Panc1 (cell line): ENCODE results near the gene ZC3H13. TPM values are rescaled to one million over a fixed set of nuclear protein-coding genes. Genes with fewer than 3 reads are reported as not detected.

Experiments
- ATAC-seq: fragments of 200-7000 bp; cut with Tn5 transposase; 2 replicates; pipeline ENCODE4 v1.9.1; 2020; ENCODE audit warnings: mild to moderate bottlenecking, moderate library complexity
- BruUV-seq: library from RNA; stranded (reverse); fragments of 400-500 nt; replicated peaks from 2 replicates; lab custom pipeline; 2021; lab: Mats Ljungman, UMichigan
- CTCF ChIA-PET: fragments of 300-600 bp; sonication (Branson Sonifier 250); formaldehyde crosslinking; loops from one replicate; lab custom pipeline; 2022; ENCODE audit warnings: antibody characterized with exemption; lab: Charles Lee
- POLR2A ChIA-PET: fragments of 300-600 bp; sonication (Branson Sonifier 250); formaldehyde crosslinking; loops from one replicate; lab custom pipeline; 2022; ENCODE audit warnings: antibody characterized with exemption; lab: Charles Lee
- DNase-seq: peaks from one replicate; pipeline ENCODE4 v3.0.0-alpha.2; 2010; ENCODE audit warnings: low read depth, low spot score
- H3K27ac ChIP-seq: 2 replicates; pipeline ENCODE4 v1.5.1; 2011; ENCODE audit warnings: mild to moderate bottlenecking, low read length, inconsistent platforms
- H3K27me3 ChIP-seq: fragments of 200-500 bp; sonication (Bioruptor generic); 2 replicates; pipeline ENCODE4 v1.6.0; 2014; ENCODE audit warnings: low read length, inconsistent platforms; ENCODE audit not compliant: control insufficient read depth, insufficient read depth
- H3K36me3 ChIP-seq: fragments of 200-500 bp; sonication (Bioruptor generic); 2 replicates; pipeline ENCODE4 v1.5.1; 2014; ENCODE audit warnings: inconsistent platforms, mild to moderate bottlenecking, low read length, moderate library complexity; ENCODE audit not compliant: control insufficient read depth, insufficient read depth
- H3K4me1 ChIP-seq: 2 replicates; pipeline ENCODE4 v1.5.1; 2011; ENCODE audit warnings: inconsistent platforms, mild to moderate bottlenecking, low read length, moderate library complexity; ENCODE audit not compliant: control insufficient read depth, insufficient read depth
- H3K4me3 ChIP-seq, 2 experiments: 2 replicates each; pipeline ENCODE4 v1.5.1; 2011 to 2012; ENCODE audit warnings: low read depth in 2 of 2, low read length in 2 of 2, mild to moderate bottlenecking in 2 of 2, inconsistent platforms in 1 of 2, moderate library complexity in 1 of 2
- H3K9me3 ChIP-seq: fragments of 200-500 bp; sonication (Bioruptor generic); 2 replicates; pipeline ENCODE4 v1.5.1; 2014; ENCODE audit warnings: low read depth, mild to moderate bottlenecking, inconsistent platforms, low read length, moderate library complexity; ENCODE audit not compliant: control insufficient read depth, insufficient read depth
- CTCF ChIP-seq: fragments of 450-650 bp; IDR thresholded peaks from 2 replicates; pipeline ENCODE4 v1.5.1; 2017; ENCODE audit warnings: mild to moderate bottlenecking
- POLR2AphosphoS5 ChIP-seq: IDR thresholded peaks from 2 replicates; pipeline ENCODE4 v1.6.1; 2012; ENCODE audit warnings: mild to moderate bottlenecking, low read depth, low read length, moderate library complexity
- REST ChIP-seq, 2 experiments: IDR thresholded peaks; 2 replicates each; pipeline ENCODE4 v1.6.1; 2011 to 2012; ENCODE audit warnings: low read depth in 2 of 2, control low read depth in 1 of 2, low read length in 1 of 2, mild to moderate bottlenecking in 1 of 2, moderate library complexity in 1 of 2; ENCODE audit not compliant: insufficient read depth in 1 of 2
- SIN3A ChIP-seq: IDR thresholded peaks from 2 replicates; pipeline ENCODE4 v1.6.1; 2012; ENCODE audit warnings: low read depth, mild to moderate bottlenecking, low read length, moderate library complexity, borderline replicate concordance; ENCODE audit not compliant: insufficient read depth
- TCF7L2 ChIP-seq: IDR thresholded peaks from 2 replicates; pipeline ENCODE4 v1.6.1; 2011; ENCODE audit warnings: mild to moderate bottlenecking, low read depth, low read length, inconsistent platforms
- in situ Hi-C: cut with HindIII; loops from 2 replicates; pipeline ENCODE4 v1.10.0; 2016; ENCODE audit warnings: low sequenced_read_pairs, low pct_unique_long_range_greater_than_20kb
- intact Hi-C: fragments of 100-400 bp; cut with micrococcal nuclease; formaldehyde crosslinking; loops from one replicate; pipeline ENCODE4 v1.10.0; 2022; ENCODE audit not compliant: unreplicated experiment
- total RNA-seq: library from RNA; stranded (reverse); gene quantifications from one replicate; pipeline ENCODE4 v1.2.1, GENCODE V29; 2021; ENCODE audit not compliant: unreplicated experiment

ZC3H13 gene
- total RNA-seq, 1 experiment from 2014 or later, result 25.3 TPM

- intact Hi-C loops (no loop called here), in situ Hi-C loops (no loop called here)
- no peak overlapping the region for H3K4me3 ChIP-seq
- TF ChIP-seq REST (IDR thresholded peaks at IDR 0.05; ENCODE audit: insufficient read depth in 1 of 2, low read depth in 2 of 2, low read length in 1 of 2) (no peak), CTCF (no peak), TCF7L2 (no peak), POLR2AphosphoS5 (no peak)
- no peaks in the 10 kb centered on the region for H3K9me3 ChIP-seq
- ATAC-seq (no peak), DNase-seq (no peak)
- CTCF ChIA-PET, result no interaction called here
- POLR2A ChIA-PET, result no interaction called here
- H3K27ac ChIP-seq, result no peak overlapping the region
- no TSS peak for BruUV-seq
- no peaks in the 10 kb centered on the region for H3K36me3 ChIP-seq
- no peaks in the 10 kb centered on the region for H3K4me1 ChIP-seq
- no peaks in the 10 kb centered on the region for H3K27me3 ChIP-seq
Measured at GRCh38 chr13:46059405-46059804, 6.9 kb upstream of the ZC3H13 start.

DNA sequence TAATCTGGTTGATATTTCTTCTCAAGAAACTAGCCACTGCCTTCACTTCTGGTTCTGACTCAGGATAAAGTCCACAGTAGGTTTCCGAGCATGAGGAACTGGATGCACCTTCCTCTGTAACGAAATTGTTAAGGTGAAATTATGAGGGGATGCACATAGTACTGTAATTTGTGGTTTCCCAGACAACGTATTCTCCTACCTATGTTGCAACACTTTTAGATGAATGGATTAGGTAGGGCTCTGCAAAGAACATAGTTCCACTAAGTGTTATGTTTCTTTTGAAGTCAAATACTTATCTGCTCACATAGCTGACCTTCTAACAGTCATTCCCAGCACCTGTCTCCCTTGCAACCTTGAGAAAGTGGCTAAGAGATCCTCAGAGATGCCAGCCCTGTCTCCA, 5.7 kb upstream of the ZC3H13 start:
- ChIA-PET CTCF (no interaction called here), POLR2A (no interaction called here)
- Histone ChIP-seq H3K36me3 (no peaks in the 10 kb centered on the region), H3K9me3 (no peaks in the 10 kb centered on the region), H3K27me3 (no peaks in the 10 kb centered on the region), H3K4me3 (no peak overlapping the region), H3K27ac (no peak overlapping the region), H3K4me1 (no peaks in the 10 kb centered on the region)
- ATAC-seq (no peak), DNase-seq (no peak)
- TF ChIP-seq REST (IDR thresholded peaks at IDR 0.05; ENCODE audit: insufficient read depth in 1 of 2, low read depth in 2 of 2, low read length in 1 of 2), result no peak
- TF ChIP-seq SIN3A, result no peak
- TF ChIP-seq TCF7L2, result no peak
- TF ChIP-seq POLR2AphosphoS5, result no peak
- no peak for TF ChIP-seq CTCF
- BruUV-seq, result no TSS peak
- intact Hi-C loops, result no loop called here
- in situ Hi-C loops, result no loop called here
